Mucosa of descending colon (tissue), 3 donors: ENCODE measurements around the gene SLAMF1. TPM values are rescaled to one million over a fixed set of nuclear protein-coding genes. Genes with fewer than 3 reads are reported as not detected.

Experiments
- ATAC-seq: fragments of 200-7000 bp; cut with Tn5 transposase; one replicate; pipeline ENCODE4 v1.9.1; 2020; ENCODE audit warnings: mild to moderate bottlenecking, moderate library complexity
- DNase-seq, 3 donors: peaks; one replicate each; pipeline ENCODE4 v3.0.0-alpha.2; 2020
- H3K36me3 ChIP-seq: fragments of 200-600 bp; one replicate; pipeline ENCODE4 v1.8.0; 2021; ENCODE audit warnings: low read depth, mild to moderate bottlenecking
- H3K4me1 ChIP-seq: fragments of 200-600 bp; one replicate; pipeline ENCODE4 v1.8.0; 2021; ENCODE audit warnings: low read depth, mild to moderate bottlenecking
- H3K4me3 ChIP-seq: fragments of 200-600 bp; one replicate; pipeline ENCODE4 v1.8.0; 2021; ENCODE audit warnings: mild to moderate bottlenecking
- H3K9me3 ChIP-seq: fragments of 200-600 bp; one replicate; pipeline ENCODE4 v1.8.0; 2021; ENCODE audit warnings: mild to moderate bottlenecking
- intact Hi-C, 2 donors: fragments of 100-400 bp; cut with DNase I in 1 of 2; cut with micrococcal nuclease in 1 of 2; formaldehyde crosslinking; loops; one replicate each; pipeline versions ENCODE4 v1.11.0 to v1.11.1; 2022; cut with DNase I, micrococcal nuclease
- total RNA-seq, 3 donors: library from RNA; stranded (reverse); fragmentation: NEBNext Ultra II Directional in 2 of 3; extraction: Animal tissue kit (Norgen Biotek cat#: 25700) in 2 of 3; gene quantifications; one replicate each; pipeline versions ENCODE4 v1.2.1 to v1.2.4, GENCODE V29; 2021 to 2023
- TF ChIP-seq, protein P1 (sequence below): fragments of 200-600 bp; IDR thresholded peaks from one replicate; pipeline ENCODE4 v1.8.0; 2022; ENCODE audit warnings: antibody characterized with exemption, mild to moderate bottlenecking
- donor health status: DM: no; HTN: no; CAD: no; lungs with moderate emphysema.
- donor health status: DM: no; HTN: no; CAD: no.
- donor health status: DM: no; HTN: yes; CAD: no.

The SLAMF1 gene
- total RNA-seq, 3 donors from 2014 or later, result 1.1 to 2.2 (median 1.6) TPM

- intact Hi-C loops, result no loop called here
- TF ChIP-seq, protein P1, sequence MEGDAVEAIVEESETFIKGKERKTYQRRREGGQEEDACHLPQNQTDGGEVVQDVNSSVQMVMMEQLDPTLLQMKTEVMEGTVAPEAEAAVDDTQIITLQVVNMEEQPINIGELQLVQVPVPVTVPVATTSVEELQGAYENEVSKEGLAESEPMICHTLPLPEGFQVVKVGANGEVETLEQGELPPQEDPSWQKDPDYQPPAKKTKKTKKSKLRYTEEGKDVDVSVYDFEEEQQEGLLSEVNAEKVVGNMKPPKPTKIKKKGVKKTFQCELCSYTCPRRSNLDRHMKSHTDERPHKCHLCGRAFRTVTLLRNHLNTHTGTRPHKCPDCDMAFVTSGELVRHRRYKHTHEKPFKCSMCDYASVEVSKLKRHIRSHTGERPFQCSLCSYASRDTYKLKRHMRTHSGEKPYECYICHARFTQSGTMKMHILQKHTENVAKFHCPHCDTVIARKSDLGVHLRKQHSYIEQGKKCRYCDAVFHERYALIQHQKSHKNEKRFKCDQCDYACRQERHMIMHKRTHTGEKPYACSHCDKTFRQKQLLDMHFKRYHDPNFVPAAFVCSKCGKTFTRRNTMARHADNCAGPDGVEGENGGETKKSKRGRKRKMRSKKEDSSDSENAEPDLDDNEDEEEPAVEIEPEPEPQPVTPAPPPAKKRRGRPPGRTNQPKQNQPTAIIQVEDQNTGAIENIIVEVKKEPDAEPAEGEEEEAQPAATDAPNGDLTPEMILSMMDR, result no peak
- Histone ChIP-seq H3K9me3 (no peaks in the 10 kb centered on the region), H3K4me3 (no peak overlapping the region), H3K36me3 (no peaks in the 10 kb centered on the region), H3K4me1 (no peaks in the 10 kb centered on the region)
- ATAC-seq (no peak), DNase-seq (no peak)
Measured at GRCh38 chr1:160610569-160611242, 36.1 kb downstream of the SLAMF1 start.

- no peak for DNase-seq
- Histone ChIP-seq H3K9me3 (no peaks in the 10 kb centered on the region), H3K4me1 (no peaks in the 10 kb centered on the region), H3K36me3 (no peaks in the 10 kb centered on the region), H3K4me3 (no peak overlapping the region)
- intact Hi-C loops, result no loop called here
- TF ChIP-seq, protein P1, result no peak
- ATAC-seq, result no peak
Measured at GRCh38 chr1:160608941-160609340, 37.9 kb downstream of the SLAMF1 start.

- ATAC-seq (no peak), DNase-seq (no peak)
- Histone ChIP-seq H3K4me1 (no peaks in the 10 kb centered on the region), H3K36me3 (no peaks in the 10 kb centered on the region), H3K9me3 (no peaks in the 10 kb centered on the region), H3K4me3 (no peak overlapping the region)
- TF ChIP-seq, protein P1, result no peak
- intact Hi-C loops, result no loop called here
Measured at GRCh38 chr1:160608514-160608913, 38.3 kb downstream of the SLAMF1 start.

GRCh38 chr1:160608057-160608456 is 38.8 kb downstream of the SLAMF1 start:
- TF ChIP-seq, protein P1, result no peak
- ATAC-seq, result no peak
- intact Hi-C loops, result no loop called here

GRCh38 chr1:160607672-160608032 is 39.2 kb downstream of the SLAMF1 start:
- intact Hi-C loops, result loop anchor here in 1 of 2 donors (2.0 kb wide), 1 partner anchor 179 kb away; no protein-coding TSS in a partner anchor
- Histone ChIP-seq H3K4me3 (no peak overlapping the region), H3K36me3 (no peaks in the 10 kb centered on the region), H3K9me3 (no peaks in the 10 kb centered on the region), H3K4me1 (no peaks in the 10 kb centered on the region)
- DNase-seq (no peak), ATAC-seq (no peak)
- TF ChIP-seq, protein P1, result no peak

More at GRCh38 chr1:160608057-160608456, 38.8 kb downstream of the SLAMF1 start:
- no peak overlapping the region for H3K4me3 ChIP-seq
- no peaks in the 10 kb centered on the region for H3K36me3 ChIP-seq
- no peak for DNase-seq
- H3K9me3 ChIP-seq, result no peaks in the 10 kb centered on the region
- no peaks in the 10 kb centered on the region for H3K4me1 ChIP-seq
